GM19324 (cell line): ENCODE data around the gene KRTAP13-2.

Experiments used
- ATAC-seq: cut with Tn5 transposase; IDR thresholded peaks from one replicate; pipeline ENCODE4 v1.9.1; 2021; ENCODE audit warnings: mild to moderate bottlenecking, moderate library complexity; ENCODE audit not compliant: unreplicated experiment, low FRiP score

Gene KRTAP13-2, protein sequence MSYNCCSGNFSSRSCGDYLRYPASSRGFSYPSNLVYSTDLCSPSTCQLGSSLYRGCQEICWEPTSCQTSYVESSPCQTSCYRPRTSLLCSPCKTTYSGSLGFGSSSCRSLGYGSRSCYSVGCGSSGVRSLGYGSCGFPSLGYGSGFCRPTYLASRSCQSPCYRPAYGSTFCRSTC

DNA sequence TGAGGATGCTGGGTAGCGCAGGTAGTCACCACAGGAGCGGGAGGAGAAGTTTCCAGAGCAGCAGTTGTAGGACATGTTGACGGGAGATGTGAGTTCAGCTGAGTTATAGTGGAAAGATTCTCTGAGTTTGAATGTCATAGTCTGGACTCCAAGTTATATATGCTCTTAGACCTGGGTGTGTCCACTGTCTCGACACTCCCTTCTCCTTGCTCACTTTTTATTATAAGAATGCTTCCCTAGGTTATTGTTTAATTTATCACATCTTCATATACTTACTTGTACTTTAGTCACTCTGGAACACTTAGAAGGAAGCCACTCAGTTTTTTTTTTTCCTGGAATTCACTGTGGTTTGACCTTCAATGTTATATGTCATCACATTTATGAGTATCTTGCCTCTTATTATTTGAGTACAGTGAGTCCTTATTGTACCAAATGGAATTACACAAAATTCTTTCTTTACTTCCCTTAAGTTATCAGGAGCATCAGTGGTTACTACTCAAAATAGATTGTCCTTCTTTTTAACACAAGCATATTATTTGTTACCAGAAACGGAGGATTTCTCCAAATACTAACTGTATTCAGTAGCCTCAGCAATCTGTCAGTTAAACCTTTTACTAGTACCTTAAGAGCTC, at the start of gene KRTAP13-2:
KRTAP13-2 (minus strand) TSS at position 133 of the 632 bp plus-strand sequence; CDS start at position 75, 58 bp downstream.
- no peak for ATAC-seq

DNA sequence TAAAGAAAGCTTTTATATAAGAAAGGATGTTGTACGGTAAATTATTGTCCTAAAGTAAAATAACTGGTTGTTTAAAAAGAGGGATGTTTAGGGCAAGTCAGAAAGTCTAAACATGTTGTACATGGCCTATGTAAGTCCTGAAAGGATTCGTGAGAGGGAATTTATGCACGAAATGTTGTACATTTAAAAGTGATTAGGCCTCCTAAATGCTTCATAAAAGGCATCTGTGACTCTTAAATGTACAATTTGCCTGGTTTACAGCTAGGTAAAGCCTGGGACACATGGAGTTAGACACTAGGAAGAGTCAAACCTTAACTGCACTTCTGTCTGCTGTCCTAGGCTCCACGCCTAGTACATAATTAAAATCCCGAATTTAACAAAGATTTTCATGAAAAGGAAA, 43.9 kb upstream of the KRTAP13-2 start:
- no peak for ATAC-seq

- ATAC-seq = no peak
Observed at GRCh38 chr21:30408782-30409494, 36.9 kb upstream of the KRTAP13-2 start.

DNA sequence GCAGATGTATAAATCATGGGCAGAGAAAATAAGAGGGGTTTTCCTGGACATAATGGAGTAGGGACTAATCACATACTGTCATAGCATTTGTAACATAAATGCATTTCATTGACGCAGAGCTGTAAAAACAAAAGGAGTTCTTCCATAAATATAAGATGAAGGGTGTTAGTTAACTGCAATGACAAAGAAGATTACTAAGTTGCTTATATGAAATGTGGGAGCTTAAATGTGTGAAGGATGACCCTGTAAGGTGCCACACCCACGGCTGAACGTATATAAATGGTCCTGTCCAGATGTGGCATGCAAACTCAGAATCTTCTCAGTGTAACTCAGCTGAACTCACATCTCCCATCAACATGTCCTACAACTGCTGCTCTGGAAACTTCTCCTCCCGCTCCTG, 23.7 kb upstream of the KRTAP13-2 start, which contains the start of gene KRTAP13-1:
KRTAP13-1 (plus strand) TSS at position 301 of the 400 bp plus-strand sequence; CDS start at position 357, 56 bp downstream.
- ATAC-seq = no peak

DNA sequence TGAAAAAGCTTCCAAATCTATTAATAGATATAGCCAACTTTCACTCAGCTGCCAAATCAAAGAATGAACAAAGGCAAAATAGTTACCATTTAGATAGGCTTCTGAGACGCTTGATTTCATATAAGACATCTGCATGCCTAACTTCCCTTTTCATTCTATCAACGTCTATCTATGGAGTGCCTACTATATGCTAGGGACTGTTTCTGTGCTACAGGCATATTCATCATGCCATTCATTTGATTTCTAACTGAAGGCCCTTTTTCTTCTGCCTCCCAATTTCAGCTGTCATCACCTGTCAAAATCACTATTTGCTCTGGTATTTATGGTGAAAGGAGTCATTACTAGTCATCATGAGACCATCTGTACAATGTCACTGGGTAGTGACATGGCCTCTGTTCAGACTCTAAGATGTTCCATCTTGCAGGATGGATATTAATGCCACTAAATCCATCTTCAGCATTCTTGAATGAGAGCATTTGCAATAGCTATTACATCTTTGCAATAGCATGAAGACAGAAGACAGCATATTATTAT, 19.5 kb upstream of the KRTAP13-2 start:
- no peak for ATAC-seq

GRCh38 chr21:30382201-30382600, 10.1 kb upstream of the KRTAP13-2 start:
- ATAC-seq = no peak

DNA sequence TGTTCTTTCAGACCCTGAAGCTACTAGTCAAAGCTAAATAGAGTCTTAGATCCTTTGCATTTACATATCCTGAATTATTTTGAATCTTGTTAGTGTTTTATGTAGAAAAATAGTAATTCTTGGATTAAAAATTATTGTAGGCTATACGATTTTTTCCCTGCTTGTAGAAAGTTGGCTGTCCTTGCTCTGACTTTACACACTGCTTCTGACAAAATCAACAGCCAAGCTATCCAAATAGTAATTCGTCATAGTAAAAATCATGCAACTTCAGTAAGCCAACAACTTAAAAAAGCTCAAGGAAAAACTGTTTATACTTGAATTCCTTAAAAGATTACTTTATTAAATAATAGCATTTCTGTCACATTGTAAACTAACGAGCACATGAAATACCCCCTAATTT, 16.2 kb downstream of the KRTAP13-2 start:
- no peak for ATAC-seq

GRCh38 chr21:30354308-30355005, 17.6 kb downstream of the KRTAP13-2 start:
- ATAC-seq = no peak

GRCh38 chr21:30351534-30351933, 20.5 kb downstream of the KRTAP13-2 start:
- ATAC-seq = no peak

DNA sequence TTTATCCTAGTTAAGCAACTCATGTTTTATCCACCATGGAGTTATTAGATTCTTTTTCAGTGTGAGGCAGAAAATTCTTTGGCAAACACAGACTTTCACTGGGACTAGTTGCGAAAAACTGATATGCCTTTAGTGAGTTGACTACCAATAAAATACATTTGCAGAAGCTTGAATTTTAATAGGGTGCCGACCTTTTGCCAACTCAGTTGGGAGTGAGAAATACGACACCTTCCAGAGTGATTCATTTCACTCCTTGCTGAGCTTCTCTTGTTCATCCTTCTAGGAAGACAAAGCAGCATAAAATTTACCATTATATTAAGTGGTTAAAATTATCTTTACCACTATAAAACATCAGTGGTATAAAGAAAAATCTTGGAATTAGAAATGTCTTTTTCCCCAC, 22.5 kb downstream of the KRTAP13-2 start:
- ATAC-seq = no peak

GRCh38 chr21:30348506-30348905, 23.6 kb downstream of the KRTAP13-2 start, which contains the start of gene KRTAP23-1:
Gene KRTAP23-1 (minus strand): TSS chr21:30348606. CDS start chr21:30348606, 0 bp downstream.
- no peak for ATAC-seq

- ATAC-seq = no peak
Observed at GRCh38 chr21:30345014-30345413, 27.1 kb downstream of the KRTAP13-2 start.

DNA sequence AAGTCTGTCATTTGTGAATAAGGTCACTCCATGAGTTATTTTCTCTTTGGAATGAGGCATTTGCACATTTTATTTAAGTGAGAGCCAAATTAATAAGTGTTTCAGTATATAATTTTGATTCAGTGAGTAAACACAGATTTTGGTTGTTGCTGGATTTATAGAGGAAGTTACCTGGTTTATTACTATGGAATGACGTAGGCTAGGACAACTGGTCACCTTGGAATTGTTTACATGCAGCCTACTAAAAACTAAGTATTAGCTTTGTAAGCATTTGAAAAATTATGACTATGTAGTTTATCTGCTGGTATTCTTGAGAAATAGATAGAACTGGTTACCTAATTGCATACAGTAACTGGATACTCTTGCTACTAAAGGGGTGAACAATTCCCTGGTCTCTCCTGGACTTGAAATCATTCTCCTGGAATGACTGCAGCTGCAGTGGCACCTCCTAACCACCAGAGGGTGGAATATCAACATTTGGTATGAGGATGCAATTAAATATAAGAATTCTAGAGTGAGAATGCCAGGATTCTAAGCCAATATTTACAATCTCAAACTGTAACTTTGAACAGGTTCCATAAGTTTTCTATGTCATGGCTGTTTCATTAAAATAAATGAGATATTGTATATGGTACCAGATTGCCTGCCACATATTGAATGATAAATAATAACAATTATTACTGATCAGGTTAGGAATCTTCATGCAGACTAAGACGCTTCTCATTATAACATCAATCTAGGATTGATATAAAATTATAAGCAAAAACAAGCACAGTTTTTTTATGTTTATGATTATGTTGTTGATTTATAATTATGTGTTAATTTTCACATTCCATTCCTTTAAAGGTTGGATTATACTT, 31.1 kb downstream of the KRTAP13-2 start:
- no peak for ATAC-seq

DNA sequence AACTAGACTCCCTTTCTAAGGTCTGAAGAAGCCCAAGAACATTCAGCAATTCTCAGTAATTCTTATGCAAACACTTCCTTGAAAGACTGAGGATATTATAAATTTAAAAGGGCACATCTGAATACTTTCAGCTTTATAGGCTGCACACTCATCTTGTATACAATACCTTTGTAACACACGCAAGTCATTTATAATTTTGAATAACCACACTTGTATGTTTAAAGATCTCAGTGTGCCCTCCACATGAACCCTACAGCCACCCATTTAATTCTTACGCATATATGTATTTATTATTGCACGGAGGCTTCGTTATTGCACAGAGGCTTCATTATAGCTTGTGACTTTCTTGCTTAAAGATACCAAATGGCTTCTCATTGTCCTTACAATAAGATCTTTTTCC, 33.4 kb downstream of the KRTAP13-2 start:
- ATAC-seq = no peak

DNA sequence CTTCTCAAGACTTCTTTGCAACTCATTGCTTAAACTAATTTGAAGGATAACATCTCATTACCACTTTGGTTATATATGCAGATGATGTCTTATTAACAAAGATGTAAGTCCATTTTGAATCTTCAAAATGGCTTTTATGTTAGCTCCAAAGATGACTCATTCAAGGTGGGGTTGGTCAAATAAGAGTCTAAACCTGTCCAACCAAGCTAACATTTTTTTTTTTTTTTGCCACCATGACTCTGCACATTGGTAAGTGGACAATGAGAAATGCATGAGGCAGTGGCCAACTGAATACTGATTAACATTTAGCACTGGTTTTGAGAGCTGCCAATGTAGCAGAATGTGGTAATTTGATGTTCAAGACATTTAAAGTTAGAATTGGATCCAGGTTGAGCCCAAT, 34.3 kb downstream of the KRTAP13-2 start:
- no peak for ATAC-seq

- no peak for ATAC-seq
Observed at GRCh38 chr21:30337276-30337744, 34.8 kb downstream of the KRTAP13-2 start, which contains the start of gene KRTAP27-1. Gene KRTAP27-1 (minus strand): TSS chr21:30337694. CDS start chr21:30337668, 26 bp downstream.

DNA sequence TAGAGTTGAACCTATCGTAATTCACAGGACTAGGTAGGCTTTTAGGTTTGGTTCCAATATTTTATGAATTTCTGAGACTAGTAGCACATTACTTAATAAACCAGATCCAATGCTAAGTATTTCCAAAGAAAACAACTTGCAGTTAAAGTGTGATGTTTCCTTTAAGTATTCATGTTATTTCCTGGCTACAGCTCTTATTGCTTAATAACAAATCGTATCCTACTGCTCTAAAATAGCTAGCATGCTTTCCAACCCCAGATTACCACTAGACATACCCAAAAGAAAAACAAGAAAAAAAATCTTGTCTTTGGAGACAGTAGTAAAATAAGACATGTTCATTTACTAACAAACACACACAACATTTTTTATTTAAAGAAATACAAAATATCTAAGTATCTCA, 35.5 kb downstream of the KRTAP13-2 start:
- no peak for ATAC-seq

DNA sequence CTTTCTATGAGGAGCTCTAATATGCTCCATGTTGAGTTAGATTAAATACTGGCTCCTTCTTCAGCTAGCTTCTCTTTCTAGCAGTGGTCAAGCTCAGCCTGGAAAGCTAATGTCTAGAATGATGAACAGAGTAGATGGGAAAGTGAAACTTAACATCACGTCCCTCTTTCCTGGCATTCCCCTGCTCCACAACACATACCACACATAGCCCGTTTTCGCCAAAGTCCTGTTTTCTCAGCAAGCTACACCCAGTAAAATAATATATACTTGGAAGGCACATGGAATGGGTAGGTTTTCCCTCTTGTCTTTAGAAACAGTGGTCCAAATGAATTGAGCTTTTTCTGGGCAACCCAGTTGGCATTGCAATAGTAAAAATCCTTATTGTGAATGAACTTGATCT, 38.3 kb downstream of the KRTAP13-2 start:
- ATAC-seq = no peak

- ATAC-seq = no peak
Observed at GRCh38 chr21:30332681-30333080, 39.4 kb downstream of the KRTAP13-2 start.
